GM23248 (cell line): ENCODE results near the gene PPP6R1. TPM values are rescaled to one million over a fixed set of nuclear protein-coding genes. Genes with fewer than 3 reads are reported as not detected.
A peak's percentile ranks its signal among the peaks of the same experiment; 100 is the strongest.

ENCODE experiments used
- DNase-seq: peaks from one replicate; pipeline ENCODE4 v3.0.0-alpha.2; 2015
- H2AFZ ChIP-seq: fragments of 200-600 bp; sonication (generic); 2 replicates; pipeline ENCODE4 v1.6.1; 2016; ENCODE audit warnings: antibody characterized with exemption
- H3F3A ChIP-seq: fragments of 200-600 bp; sonication (generic); 2 replicates; pipeline ENCODE4 v1.6.1; 2016; ENCODE audit warnings: mild to moderate bottlenecking, antibody characterized with exemption, mixed run types; ENCODE audit not compliant: insufficient read depth
- H3K27ac ChIP-seq: fragments of 200-600 bp; sonication (generic); 2 replicates; pipeline ENCODE4 v1.5.1; 2016; ENCODE audit warnings: mild to moderate bottlenecking
- H3K27me3 ChIP-seq: fragments of 200-600 bp; sonication (generic); replicated peaks from 2 replicates; pipeline ENCODE4 v1.6.1; 2016; ENCODE audit warnings: mild to moderate bottlenecking; ENCODE audit not compliant: insufficient read depth
- H3K36me3 ChIP-seq: fragments of 200-600 bp; sonication (generic); 2 replicates; pipeline ENCODE4 v1.6.1; 2016; ENCODE audit warnings: low read depth, mild to moderate bottlenecking
- H3K4me1 ChIP-seq: fragments of 200-600 bp; sonication (generic); 2 replicates; pipeline ENCODE4 v1.6.1; 2016; ENCODE audit warnings: mild to moderate bottlenecking; ENCODE audit not compliant: insufficient read depth
- H3K4me2 ChIP-seq: fragments of 200-600 bp; sonication (generic); one replicate; pipeline ENCODE4 v1.6.1; 2016; ENCODE audit warnings: mild to moderate bottlenecking; ENCODE audit not compliant: unreplicated experiment
- H3K4me3 ChIP-seq: fragments of 200-600 bp; sonication (generic); 2 replicates; pipeline ENCODE4 v1.5.1; 2016; ENCODE audit warnings: mild to moderate bottlenecking
- H3K79me2 ChIP-seq: fragments of 200-600 bp; sonication (generic); 2 replicates; pipeline ENCODE4 v1.6.1; 2016; ENCODE audit warnings: mild to moderate bottlenecking; ENCODE audit not compliant: insufficient read depth
- H3K9ac ChIP-seq: fragments of 200-600 bp; sonication (generic); 2 replicates; pipeline ENCODE4 v1.6.1; 2016; ENCODE audit warnings: mild to moderate bottlenecking
- H3K9me2 ChIP-seq: fragments of 200-600 bp; sonication (generic); 2 replicates; pipeline ENCODE4 v1.6.1; 2016; ENCODE audit warnings: mixed run types, mild to moderate bottlenecking, moderate library complexity; ENCODE audit not compliant: insufficient read depth
- H3K9me3 ChIP-seq: fragments of 200-600 bp; sonication (generic); one replicate; pipeline ENCODE4 v1.6.1; 2017; ENCODE audit warnings: low read depth
- H4K20me1 ChIP-seq: fragments of 200-600 bp; sonication (generic); 2 replicates; pipeline ENCODE4 v1.6.0; 2016; ENCODE audit not compliant: insufficient read depth
- EZH2 ChIP-seq: fragments of 200-600 bp; sonication (generic); IDR thresholded peaks from 2 replicates; pipeline ENCODE4 v1.6.1; 2018; ENCODE audit warnings: antibody characterized with exemption, mild to moderate bottlenecking; ENCODE audit not compliant: insufficient read depth, poor library complexity, severe bottlenecking
- EZH2phosphoT487 ChIP-seq: fragments of 200-600 bp; sonication (generic); IDR thresholded peaks from 2 replicates; pipeline ENCODE4 v1.6.1; 2018; ENCODE audit warnings: antibody characterized with exemption, moderate library complexity, mild to moderate bottlenecking, low read depth; ENCODE audit not compliant: insufficient read depth
- WGBS, 2 experiments: methylation state at CpG; one replicate each; pipeline ENCODE4 v1.1.6; 2015 to 2017; ENCODE audit warnings: low lambda C conversion rate in 2 of 2, low coverage in 1 of 2; ENCODE audit errors: missing lambda C conversion rate in 2 of 2; 5-methylcytosine and 5-hydroxymethylcytosine counted together
- in situ Hi-C: fragments of 300-500 bp; cut with MboI; formaldehyde crosslinking; loops from 2 replicates; pipeline ENCODE4 v1.15.0; 2020
- polyA plus RNA-seq: library from polyadenylated mRNA; unstranded; fragments of >200 nt; fragmentation: Nextera tagmentation; extraction: Ambion mirVana; gene quantifications from 2 replicates; pipeline ENCODE4 v1.2.1, GENCODE V29; 2016
- total RNA-seq: library from RNA; depleted of rRNA; stranded (reverse); fragments of >200 nt; shearing (Covaris generic); gene quantifications from 2 replicates; pipeline ENCODE4 v1.2.3, GENCODE V29; 2014

The PPP6R1 gene
- total and polyA plus RNA-seq, 2 experiments from 2014 or later = 9.7 to 36.9 TPM

GRCh38 chr19:55278391-55279135, 19.7 kb upstream of the PPP6R1 start:
- Histone ChIP-seq H2AFZ (no peak overlapping the region), H3K9me3 (no peaks in the 10 kb centered on the region), H3K9me2 (no peaks in the 10 kb centered on the region), H3K9ac (peak overlapping the region; percentile 85; the same call in 1 of the 2 replicates), H4K20me1 (no peaks in the 10 kb centered on the region), H3K4me2 (peak overlapping the region; percentile 73), H3K27ac (no peak overlapping the region), H3K36me3 (no peaks in the 10 kb centered on the region), H3K27me3 (no peaks in the 10 kb centered on the region), H3F3A (peaks cover 6% of the 10 kb centered on the region; the same call in 1 of the 2 replicates), H3K79me2 (peaks cover 13% of the 10 kb centered on the region; the same call in 1 of the 2 replicates), H3K4me1 (peaks cover 7% of the 10 kb centered on the region; the same call in 1 of the 2 replicates), H3K4me3 (peak overlapping the region; percentile 98)
- 91% methylated on average over 13 of the region's 13 CpGs for WGBS, 2 experiments
- in situ Hi-C loops = no loop called here
- TF ChIP-seq EZH2 = no peak
- no peak for TF ChIP-seq EZH2phosphoT487
- no peak for DNase-seq

GRCh38 chr19:55277494-55277893, 18.7 kb upstream of the PPP6R1 start:
- 88 to 91% methylated on average over 15 to 17 of the region's 17 CpGs for WGBS, 2 experiments
- in situ Hi-C loops = no loop called here
- H3K9me3 ChIP-seq = no peaks in the 10 kb centered on the region

GRCh38 chr19:55276720-55277430, 18.1 kb upstream of the PPP6R1 start:
- no peaks in the 10 kb centered on the region for H4K20me1 ChIP-seq
- in situ Hi-C loops = no loop called here

More at GRCh38 chr19:55277494-55277893, 18.7 kb upstream of the PPP6R1 start:
- H3K9me2 ChIP-seq = no peaks in the 10 kb centered on the region
- no peak overlapping the region for H3K4me3 ChIP-seq
- H3F3A ChIP-seq = peaks cover 6% of the 10 kb centered on the region; the same call in 1 of the 2 replicates
- H3K27me3 ChIP-seq = no peaks in the 10 kb centered on the region
- H3K79me2 ChIP-seq = peaks cover 13% of the 10 kb centered on the region; the same call in 1 of the 2 replicates
- DNase-seq = no peak
- H3K27ac ChIP-seq = no peak overlapping the region
- no peaks in the 10 kb centered on the region for H4K20me1 ChIP-seq
- no peaks in the 10 kb centered on the region for H3K36me3 ChIP-seq
- H2AFZ ChIP-seq = no peak overlapping the region
- H3K4me1 ChIP-seq = peaks cover 7% of the 10 kb centered on the region; the same call in 1 of the 2 replicates
- H3K9ac ChIP-seq = no peak overlapping the region
- no peak overlapping the region for H3K4me2 ChIP-seq
- TF ChIP-seq EZH2phosphoT487 (no peak), EZH2 (no peak)

GRCh38 chr19:55275851-55276719, 17.3 kb upstream of the PPP6R1 start:
- Histone ChIP-seq H3F3A (peaks cover 6% of the 10 kb centered on the region; the same call in 1 of the 2 replicates), H3K79me2 (peaks cover 13% of the 10 kb centered on the region; the same call in 1 of the 2 replicates), H3K9me2 (no peaks in the 10 kb centered on the region), H3K9me3 (no peaks in the 10 kb centered on the region), H2AFZ (no peak overlapping the region), H3K27ac (no peak overlapping the region), H3K4me2 (no peak overlapping the region), H3K4me1 (peaks cover 7% of the 10 kb centered on the region; the same call in 1 of the 2 replicates), H4K20me1 (no peaks in the 10 kb centered on the region), H3K27me3 (no peaks in the 10 kb centered on the region), H3K9ac (no peak overlapping the region), H3K36me3 (no peaks in the 10 kb centered on the region), H3K4me3 (no peak overlapping the region)
- DNase-seq = no peak
- TF ChIP-seq EZH2 = no peak
- no peak for TF ChIP-seq EZH2phosphoT487
- 73 to 74% methylated on average over 17 of the region's 17 CpGs for WGBS, 2 experiments
- in situ Hi-C loops = no loop called here

More at GRCh38 chr19:55276720-55277430, 18.1 kb upstream of the PPP6R1 start:
- Histone ChIP-seq H3K9me2 (no peaks in the 10 kb centered on the region), H3F3A (peaks cover 6% of the 10 kb centered on the region; the same call in 1 of the 2 replicates), H3K4me1 (peaks cover 7% of the 10 kb centered on the region; the same call in 1 of the 2 replicates), H3K9ac (no peak overlapping the region), H3K27ac (no peak overlapping the region), H2AFZ (no peak overlapping the region), H3K36me3 (no peaks in the 10 kb centered on the region), H3K4me3 (no peak overlapping the region), H3K4me2 (no peak overlapping the region), H3K79me2 (peaks cover 13% of the 10 kb centered on the region; the same call in 1 of the 2 replicates), H3K27me3 (no peaks in the 10 kb centered on the region), H3K9me3 (no peaks in the 10 kb centered on the region)
- DNase-seq = no peak
- TF ChIP-seq EZH2phosphoT487 (no peak), EZH2 (no peak)
- WGBS, 2 experiments = 80 to 84% methylated on average over 15 of the region's 15 CpGs
